DOHH2 (cell line): ENCODE data around the gene LSM14A.

ENCODE experiments used
- EZH2phosphoT487 ChIP-seq: fragments of 200-600 bp; sonication (generic); IDR thresholded peaks from 2 replicates; pipeline ENCODE4 v1.6.1; 2017; ENCODE audit warnings: borderline replicate concordance, mild to moderate bottlenecking, antibody characterized with exemption, low read length, moderate library complexity, mixed read lengths
- TF ChIP-seq, protein P1 (sequence below): fragments of 200-600 bp; sonication (generic); IDR thresholded peaks from one replicate; pipeline ENCODE4 v1.5.1; 2014; ENCODE audit warnings: antibody characterized with exemption, mild to moderate bottlenecking, low read depth, low read length; ENCODE audit not compliant: poor library complexity, severe bottlenecking

DNA sequence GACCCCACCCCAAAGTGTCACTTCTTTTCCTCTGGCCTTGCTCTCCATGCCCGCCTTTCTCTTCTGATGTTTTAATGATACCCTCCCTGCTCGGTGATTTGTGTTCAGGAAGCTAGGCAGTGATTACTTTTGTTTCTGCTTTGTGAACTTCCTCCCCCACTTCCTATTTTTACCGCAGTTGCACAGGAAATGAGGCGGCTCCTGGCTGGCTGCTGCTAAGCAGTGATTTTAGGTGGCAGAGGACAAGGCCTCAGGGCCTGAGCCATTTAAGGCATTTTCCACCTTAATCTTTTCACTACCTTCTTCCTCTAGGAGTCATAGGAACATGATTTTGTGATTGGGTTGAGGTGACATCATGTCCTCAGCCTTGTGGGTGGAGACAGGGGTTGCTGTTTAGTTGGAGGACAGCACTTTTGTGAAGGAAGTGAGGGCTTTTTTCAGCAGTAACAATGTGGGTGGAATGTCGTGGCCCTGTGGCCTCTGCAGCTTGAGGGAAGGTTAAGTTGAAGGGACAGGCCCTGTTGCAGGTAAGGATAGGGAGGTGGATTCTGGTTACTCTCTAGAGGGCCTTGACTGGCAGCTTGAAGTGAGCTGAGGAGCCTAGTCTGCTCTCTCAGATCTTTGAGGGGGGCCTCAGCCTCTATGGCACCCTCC, 97.8 kb downstream of the LSM14A start:
- TF ChIP-seq, protein P1, sequence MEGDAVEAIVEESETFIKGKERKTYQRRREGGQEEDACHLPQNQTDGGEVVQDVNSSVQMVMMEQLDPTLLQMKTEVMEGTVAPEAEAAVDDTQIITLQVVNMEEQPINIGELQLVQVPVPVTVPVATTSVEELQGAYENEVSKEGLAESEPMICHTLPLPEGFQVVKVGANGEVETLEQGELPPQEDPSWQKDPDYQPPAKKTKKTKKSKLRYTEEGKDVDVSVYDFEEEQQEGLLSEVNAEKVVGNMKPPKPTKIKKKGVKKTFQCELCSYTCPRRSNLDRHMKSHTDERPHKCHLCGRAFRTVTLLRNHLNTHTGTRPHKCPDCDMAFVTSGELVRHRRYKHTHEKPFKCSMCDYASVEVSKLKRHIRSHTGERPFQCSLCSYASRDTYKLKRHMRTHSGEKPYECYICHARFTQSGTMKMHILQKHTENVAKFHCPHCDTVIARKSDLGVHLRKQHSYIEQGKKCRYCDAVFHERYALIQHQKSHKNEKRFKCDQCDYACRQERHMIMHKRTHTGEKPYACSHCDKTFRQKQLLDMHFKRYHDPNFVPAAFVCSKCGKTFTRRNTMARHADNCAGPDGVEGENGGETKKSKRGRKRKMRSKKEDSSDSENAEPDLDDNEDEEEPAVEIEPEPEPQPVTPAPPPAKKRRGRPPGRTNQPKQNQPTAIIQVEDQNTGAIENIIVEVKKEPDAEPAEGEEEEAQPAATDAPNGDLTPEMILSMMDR, result no peak
- no peak for TF ChIP-seq EZH2phosphoT487
